ENCODE measurements around the gene LRCH1.

DNA sequence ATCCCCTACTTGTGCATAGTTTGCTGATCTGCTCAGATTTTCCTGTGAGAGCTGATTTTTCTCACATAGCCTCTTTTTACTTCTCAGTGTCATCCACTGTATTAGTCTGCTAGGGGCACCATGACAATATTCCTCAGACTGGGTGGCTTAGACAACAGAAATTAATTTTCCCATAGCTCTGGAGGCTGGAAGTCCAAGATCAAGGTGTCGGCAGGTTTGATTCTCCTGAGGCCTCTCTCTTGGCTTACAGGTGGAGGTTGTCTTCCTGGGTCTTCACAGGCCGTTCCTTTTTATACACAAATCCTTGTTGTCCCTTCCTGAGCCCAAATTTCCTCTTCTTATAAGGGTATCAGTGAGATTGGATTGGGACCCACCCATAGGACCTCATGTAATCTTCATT, 9.2 kb downstream of the LRCH1 start:
- TF ChIP-seq POLR2A (IDR thresholded peaks at IDR 0.05): no peak
- TF ChIP-seq, protein P1, sequence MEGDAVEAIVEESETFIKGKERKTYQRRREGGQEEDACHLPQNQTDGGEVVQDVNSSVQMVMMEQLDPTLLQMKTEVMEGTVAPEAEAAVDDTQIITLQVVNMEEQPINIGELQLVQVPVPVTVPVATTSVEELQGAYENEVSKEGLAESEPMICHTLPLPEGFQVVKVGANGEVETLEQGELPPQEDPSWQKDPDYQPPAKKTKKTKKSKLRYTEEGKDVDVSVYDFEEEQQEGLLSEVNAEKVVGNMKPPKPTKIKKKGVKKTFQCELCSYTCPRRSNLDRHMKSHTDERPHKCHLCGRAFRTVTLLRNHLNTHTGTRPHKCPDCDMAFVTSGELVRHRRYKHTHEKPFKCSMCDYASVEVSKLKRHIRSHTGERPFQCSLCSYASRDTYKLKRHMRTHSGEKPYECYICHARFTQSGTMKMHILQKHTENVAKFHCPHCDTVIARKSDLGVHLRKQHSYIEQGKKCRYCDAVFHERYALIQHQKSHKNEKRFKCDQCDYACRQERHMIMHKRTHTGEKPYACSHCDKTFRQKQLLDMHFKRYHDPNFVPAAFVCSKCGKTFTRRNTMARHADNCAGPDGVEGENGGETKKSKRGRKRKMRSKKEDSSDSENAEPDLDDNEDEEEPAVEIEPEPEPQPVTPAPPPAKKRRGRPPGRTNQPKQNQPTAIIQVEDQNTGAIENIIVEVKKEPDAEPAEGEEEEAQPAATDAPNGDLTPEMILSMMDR (IDR thresholded peaks at IDR 0.05): no peak

All from lower leg skin (tissue), 3 donors.